Mononuclear cell (primary cell): ENCODE data around the gene RECK. TPM values are rescaled to one million over a fixed set of nuclear protein-coding genes. Genes with fewer than 3 reads are reported as not detected.

Experiments used
- H3K27me3 ChIP-seq: 2 replicates; pipeline ENCODE4 v1.6.0; 2011; ENCODE audit warnings: low read length, control low read depth; ENCODE audit not compliant: insufficient read depth
- H3K4me1 ChIP-seq: 2 replicates; pipeline ENCODE4 v1.5.1; 2011; ENCODE audit warnings: mild to moderate bottlenecking, low read length, control low read depth; ENCODE audit not compliant: insufficient read depth
- H3K4me3 ChIP-seq: 2 replicates; pipeline ENCODE4 v1.5.1; 2011; ENCODE audit warnings: mild to moderate bottlenecking, low read length, moderate library complexity
- H3K9me3 ChIP-seq: 2 replicates; pipeline ENCODE4 v1.5.1; 2011; ENCODE audit warnings: low read depth, mild to moderate bottlenecking, control low read depth, low read length
- total RNA-seq: library from RNA; depleted of rRNA; stranded (reverse); fragments of >200 nt; gene quantifications from one replicate; pipeline ENCODE4 v1.2.3, GENCODE V29; 2012

Gene RECK
- total RNA-seq, 1 donor: 9.2 TPM

DNA sequence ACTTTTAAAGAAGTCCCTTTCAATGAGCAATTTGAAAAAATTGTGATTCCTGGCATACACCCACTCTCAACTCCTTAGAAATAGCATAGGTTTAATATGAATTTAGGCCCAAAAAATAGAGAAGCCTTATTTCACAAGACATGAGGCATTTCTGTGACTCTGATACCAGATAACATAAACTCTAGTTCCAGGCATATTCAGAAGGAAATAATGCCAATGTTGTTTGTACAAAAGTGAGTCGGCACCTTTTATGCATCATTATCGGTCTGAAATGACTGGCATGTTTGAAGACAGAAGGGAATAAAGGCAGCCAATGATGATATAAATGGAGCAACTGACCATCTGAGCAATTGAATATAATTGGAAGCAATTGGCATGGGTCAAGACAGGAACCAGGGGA lies 19.4 kb upstream of the RECK start:
- H3K27me3 ChIP-seq: no peaks in the 10 kb centered on the region
- no peaks in the 10 kb centered on the region for H3K9me3 ChIP-seq
- H3K4me1 ChIP-seq: no peaks in the 10 kb centered on the region
- H3K4me3 ChIP-seq: no peak overlapping the region

- H3K4me3 ChIP-seq: no peak overlapping the region
- no peaks in the 10 kb centered on the region for H3K27me3 ChIP-seq
- H3K9me3 ChIP-seq: no peaks in the 10 kb centered on the region
- no peaks in the 10 kb centered on the region for H3K4me1 ChIP-seq
Observed at GRCh38 chr9:36018129-36018528, 18.6 kb upstream of the RECK start.

- Histone ChIP-seq H3K9me3 (no peaks in the 10 kb centered on the region), H3K4me1 (no peaks in the 10 kb centered on the region), H3K4me3 (no peak overlapping the region), H3K27me3 (no peaks in the 10 kb centered on the region)
Observed at GRCh38 chr9:36018891-36019720, 17.6 kb upstream of the RECK start.

GRCh38 chr9:36021968-36022367 lies 14.7 kb upstream of the RECK start:
- no peaks in the 10 kb centered on the region for H3K9me3 ChIP-seq
- H3K27me3 ChIP-seq: no peaks in the 10 kb centered on the region
- H3K4me1 ChIP-seq: no peaks in the 10 kb centered on the region
- no peak overlapping the region for H3K4me3 ChIP-seq

- Histone ChIP-seq H3K9me3 (no peaks in the 10 kb centered on the region), H3K4me3 (no peak overlapping the region), H3K4me1 (no peaks in the 10 kb centered on the region), H3K27me3 (no peaks in the 10 kb centered on the region)
Observed at GRCh38 chr9:36023260-36024048, 13.3 kb upstream of the RECK start.

- no peaks in the 10 kb centered on the region for H3K27me3 ChIP-seq
Observed at GRCh38 chr9:36025746-36026145, 11.0 kb upstream of the RECK start.

DNA sequence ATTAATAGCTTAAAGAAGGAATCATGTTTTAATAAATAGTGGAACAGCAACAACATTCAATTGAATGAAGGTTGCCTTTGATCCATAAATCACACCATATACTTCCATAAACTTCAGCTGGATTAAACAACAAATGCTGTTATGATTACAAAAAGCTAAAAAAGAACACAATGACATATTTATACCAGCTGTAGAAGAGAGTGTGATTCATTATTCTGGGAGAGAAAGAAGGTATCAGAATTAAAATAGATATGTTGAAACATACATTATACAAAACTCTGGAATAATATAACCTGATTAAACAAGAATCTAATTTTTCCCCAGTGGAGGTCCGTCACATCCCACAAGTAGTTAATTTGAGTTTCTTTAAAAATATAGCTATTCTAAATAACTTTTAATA lies 7.5 kb upstream of the RECK start:
- Histone ChIP-seq H3K9me3 (no peaks in the 10 kb centered on the region), H3K27me3 (no peaks in the 10 kb centered on the region)

More at GRCh38 chr9:36025746-36026145, 11.0 kb upstream of the RECK start:
- H3K9me3 ChIP-seq: no peaks in the 10 kb centered on the region
- peaks cover 5% of the 10 kb centered on the region for H3K4me1 ChIP-seq
- H3K4me3 ChIP-seq: no peak overlapping the region

DNA sequence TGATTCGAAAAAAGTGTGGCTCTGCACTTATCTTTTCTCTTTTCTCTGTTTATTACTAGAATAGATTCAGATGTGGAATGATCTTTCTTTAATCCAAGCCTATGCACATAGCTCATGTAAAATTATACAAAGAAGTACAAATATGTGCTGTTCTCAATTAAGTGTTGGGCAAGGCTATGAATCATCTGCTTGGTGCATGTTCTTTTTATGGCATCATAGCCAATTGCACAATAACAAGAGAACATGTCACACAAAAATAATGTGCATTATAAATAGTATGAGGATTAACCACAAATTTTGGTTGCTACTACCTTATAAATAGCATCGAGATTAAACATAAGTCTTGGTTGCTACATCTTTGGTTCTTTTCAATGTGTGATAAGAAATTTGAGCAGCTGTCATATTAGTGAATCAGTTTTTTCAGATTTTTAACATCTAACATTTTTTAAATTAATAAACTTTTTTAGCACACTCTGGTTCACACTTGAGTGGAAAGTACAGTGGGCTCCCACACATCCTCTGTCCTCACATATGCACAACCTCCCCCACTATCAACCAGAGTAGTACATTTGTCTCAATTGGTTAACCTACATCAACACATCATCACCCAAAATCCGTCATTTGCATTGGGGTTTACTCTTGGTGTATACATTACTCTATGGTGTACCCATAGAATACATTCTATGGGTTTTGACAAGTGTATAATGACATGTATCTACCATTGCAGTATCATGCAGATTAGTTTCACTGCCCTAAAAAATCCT lies 6.8 kb upstream of the RECK start:
- Histone ChIP-seq H3K9me3 (no peaks in the 10 kb centered on the region), H3K27me3 (no peaks in the 10 kb centered on the region), H3K4me3 (no peak overlapping the region), H3K4me1 (peaks cover 5% of the 10 kb centered on the region)

More for the DNA sequence above, 7.5 kb upstream of the RECK start:
- peaks cover 5% of the 10 kb centered on the region for H3K4me1 ChIP-seq
- H3K4me3 ChIP-seq: no peak overlapping the region

GRCh38 chr9:36030871-36031270 lies 5.8 kb upstream of the RECK start:
- Histone ChIP-seq H3K9me3 (no peaks in the 10 kb centered on the region), H3K4me3 (no peak overlapping the region), H3K27me3 (no peaks in the 10 kb centered on the region), H3K4me1 (peaks cover 5% of the 10 kb centered on the region)

GRCh38 chr9:36031774-36032555 lies 4.7 kb upstream of the RECK start:
- no peak overlapping the region for H3K4me3 ChIP-seq
- H3K4me1 ChIP-seq: peaks cover 10% of the 10 kb centered on the region
- H3K9me3 ChIP-seq: no peaks in the 10 kb centered on the region
- H3K27me3 ChIP-seq: no peaks in the 10 kb centered on the region

GRCh38 chr9:36033788-36034187 lies 2.9 kb upstream of the RECK start:
- no peak overlapping the region for H3K4me3 ChIP-seq
- H3K9me3 ChIP-seq: no peaks in the 10 kb centered on the region
- no peaks in the 10 kb centered on the region for H3K27me3 ChIP-seq
- peaks cover 19% of the 10 kb centered on the region for H3K4me1 ChIP-seq

DNA sequence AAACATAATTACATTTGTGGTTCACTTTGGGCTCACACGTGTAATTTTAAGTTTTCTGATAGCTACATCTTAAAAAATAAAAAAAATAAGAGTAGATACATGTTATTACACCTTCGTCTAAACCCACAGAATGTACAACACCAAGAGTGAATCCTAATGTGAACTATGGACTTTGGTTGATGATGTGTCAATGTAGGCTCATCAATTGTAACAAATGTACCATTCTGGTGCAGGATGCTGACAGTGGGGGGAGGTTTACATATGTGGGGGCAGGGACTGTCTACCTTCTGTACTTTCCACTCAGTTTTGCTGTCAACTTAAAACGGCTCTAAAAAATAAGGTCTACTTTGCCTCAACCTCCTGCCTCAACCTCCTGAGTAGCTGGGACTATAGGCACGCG lies 2.5 kb upstream of the RECK start:
- H3K4me3 ChIP-seq: no peak overlapping the region
- no peaks in the 10 kb centered on the region for H3K27me3 ChIP-seq
- H3K9me3 ChIP-seq: no peaks in the 10 kb centered on the region
- peaks cover 19% of the 10 kb centered on the region for H3K4me1 ChIP-seq

DNA sequence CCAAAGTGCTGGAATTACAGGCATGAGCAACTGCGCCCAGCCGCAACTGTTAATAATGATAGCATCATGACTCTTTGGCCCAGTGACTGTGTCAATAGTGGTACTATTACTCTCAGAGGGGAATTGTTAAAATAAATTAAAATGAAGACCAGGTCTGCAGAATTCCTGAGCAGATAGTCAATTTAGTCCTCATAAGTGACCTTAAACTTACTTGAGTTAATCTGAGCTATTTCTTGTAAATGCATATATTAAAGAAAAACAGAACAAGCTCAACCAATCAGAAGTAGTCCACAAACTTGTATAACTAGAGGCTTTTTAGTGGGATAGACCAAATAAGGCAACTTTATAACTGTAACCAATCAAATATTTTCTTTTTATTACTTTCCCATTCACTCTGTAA lies 1.7 kb upstream of the RECK start:
- H3K27me3 ChIP-seq: no peaks in the 10 kb centered on the region

DNA sequence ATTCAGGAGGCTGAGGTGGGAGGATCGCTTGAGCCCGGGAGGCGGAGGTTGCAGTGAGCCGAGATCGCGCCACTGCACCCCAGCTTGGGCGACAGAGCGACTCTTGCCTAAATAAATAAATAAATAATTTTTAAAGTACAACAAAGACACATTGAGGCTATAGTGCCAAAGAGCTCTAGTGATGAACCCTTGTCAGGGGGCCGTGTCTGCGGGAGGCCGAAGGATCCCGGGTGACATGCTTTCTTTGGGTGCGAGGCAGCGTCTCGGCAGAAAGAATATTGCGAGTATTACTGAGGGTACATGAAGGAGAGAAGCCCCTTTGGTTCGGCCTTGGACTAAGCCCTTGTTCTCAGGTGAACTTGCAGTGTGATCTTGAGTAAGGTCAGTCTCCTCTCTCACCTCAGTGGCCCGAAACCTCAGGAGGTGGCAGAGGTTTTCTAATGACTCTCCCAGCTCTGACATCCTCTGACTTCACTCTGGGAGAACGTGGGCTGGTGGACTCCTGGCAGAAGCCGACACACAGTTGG lies 397 bp upstream of the RECK start:
- Histone ChIP-seq H3K4me1 (peaks cover 17% of the 10 kb centered on the region), H3K9me3 (no peaks in the 10 kb centered on the region), H3K27me3 (no peaks in the 10 kb centered on the region), H3K4me3 (peak overlapping the region; percentile 74)

More for the DNA sequence above, 1.7 kb upstream of the RECK start:
- peaks cover 18% of the 10 kb centered on the region for H3K4me1 ChIP-seq
- no peaks in the 10 kb centered on the region for H3K9me3 ChIP-seq
- no peak overlapping the region for H3K4me3 ChIP-seq
